Measurements from ENCODE around the gene ZNF746. TPM values are rescaled to one million over a fixed set of nuclear protein-coding genes. Genes with fewer than 3 reads are reported as not detected.

ZNF746 gene
- total RNA-seq, 1 experiment from 2014 or later: 17.1 TPM

DNA sequence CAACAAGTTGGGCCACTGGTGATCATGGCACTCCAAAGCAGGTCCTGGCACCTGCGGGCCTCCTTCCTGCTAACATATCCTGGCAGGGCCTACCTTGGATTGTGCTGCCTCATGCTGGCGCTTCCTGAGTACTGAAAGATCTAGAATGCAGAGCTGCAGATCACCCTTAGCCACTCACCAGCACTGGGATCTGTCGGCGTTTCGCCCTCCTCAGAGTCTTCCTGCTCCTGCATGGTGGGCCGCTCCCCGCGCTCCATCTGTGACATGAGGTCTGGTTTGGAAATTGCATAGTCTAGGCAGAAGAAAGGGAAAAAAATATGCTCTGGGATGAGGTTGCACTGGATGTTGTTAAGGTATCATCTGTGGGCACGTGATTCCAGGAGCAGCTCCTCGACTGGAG, 46.8 kb downstream of the ZNF746 start (continued):
- TF ChIP-seq ZNF425 (CRISPR knock-in tag; conservative IDR thresholded peaks at IDR 0.05): no peak

DNA sequence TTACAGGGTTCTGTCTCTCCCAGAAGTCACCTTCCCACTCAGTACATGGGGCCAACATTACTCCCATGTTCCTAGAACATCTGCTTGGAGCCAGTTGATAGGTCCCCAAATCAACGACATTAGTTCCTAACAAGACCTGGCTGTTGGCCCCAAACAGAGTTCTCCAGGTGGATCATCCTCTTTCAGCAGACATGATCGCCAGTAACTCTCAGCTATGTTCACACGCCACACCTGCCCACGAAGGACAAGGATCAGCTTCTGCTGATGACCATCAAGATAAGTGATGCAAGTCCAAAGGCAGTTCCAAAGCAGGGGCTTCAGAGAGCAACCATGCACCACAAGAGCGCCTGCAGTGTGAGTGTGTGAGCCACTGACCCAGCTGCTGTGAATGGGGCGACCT, 47.7 kb downstream of the ZNF746 start:
- H3K9me3 Mint-ChIP-seq: no peaks in the 10 kb centered on the region
- H3K4me3 Mint-ChIP-seq: no peak overlapping the region
- H3K27ac Mint-ChIP-seq: no peak overlapping the region
- H3K36me3 Mint-ChIP-seq: peaks cover 27% of the 10 kb centered on the region
- ChIA-PET POLR2A (no interaction called here), CTCF (no interaction called here)
- no peak for TF ChIP-seq NFE2L1 (CRISPR knock-in tag; IDR thresholded peaks at IDR 0.05)
- no peak for TF ChIP-seq IRF1 (CRISPR knock-in tag; IDR thresholded peaks at IDR 0.05)
- no peak for TF ChIP-seq ZNF423 (CRISPR knock-in tag; IDR thresholded peaks at IDR 0.05)
- no peak for TF ChIP-seq NR1H2 (CRISPR knock-in tag; IDR thresholded peaks at IDR 0.05)
- ATAC-seq (no peak), DNase-seq (ENCODE audit: low spot score) (no peak)
- H3K4me1 Mint-ChIP-seq: no peaks in the 10 kb centered on the region
- no peaks in the 10 kb centered on the region for H3K27me3 Mint-ChIP-seq (ENCODE audit: low read depth)

GRCh38 chr7:149448961-149449360, 48.6 kb downstream of the ZNF746 start:
- H3K4me1 Mint-ChIP-seq: no peaks in the 10 kb centered on the region
- H3K27ac Mint-ChIP-seq: no peak overlapping the region
- H3K27me3 Mint-ChIP-seq (ENCODE audit: low read depth): no peaks in the 10 kb centered on the region
- H3K36me3 Mint-ChIP-seq: peaks cover 25% of the 10 kb centered on the region
- H3K9me3 Mint-ChIP-seq: no peaks in the 10 kb centered on the region
- POLR2A ChIA-PET: no interaction called here
- H3K4me3 Mint-ChIP-seq: no peak overlapping the region
- ATAC-seq (no peak), DNase-seq (ENCODE audit: low spot score) (no peak)
- CTCF ChIA-PET: no interaction called here
- TF ChIP-seq ZNF219 (CRISPR knock-in tag; IDR thresholded peaks at IDR 0.05; ENCODE audit: borderline replicate concordance) (no peak), ZNF512 (CRISPR knock-in tag; IDR thresholded peaks at IDR 0.05; ENCODE audit: borderline replicate concordance) (no peak), NFATC4 (CRISPR knock-in tag; IDR thresholded peaks at IDR 0.05) (no peak), CREB1 (CRISPR knock-in tag; IDR thresholded peaks at IDR 0.05) (no peak), HMGA2 (CRISPR knock-in tag; IDR thresholded peaks at IDR 0.05) (no peak), SMAD4 (CRISPR knock-in tag; IDR thresholded peaks at IDR 0.05) (no peak), NFYB (CRISPR knock-in tag; conservative IDR thresholded peaks at IDR 0.05; ENCODE audit: low read depth) (no peak), ZNF416 (CRISPR knock-in tag; IDR thresholded peaks at IDR 0.05) (no peak), CDX4 (CRISPR knock-in tag; IDR thresholded peaks at IDR 0.05; ENCODE audit: borderline replicate concordance) (no peak), ARID4B (CRISPR knock-in tag; IDR thresholded peaks at IDR 0.05; ENCODE audit: borderline replicate concordance) (no peak)
- TF ChIP-seq, protein P1, sequence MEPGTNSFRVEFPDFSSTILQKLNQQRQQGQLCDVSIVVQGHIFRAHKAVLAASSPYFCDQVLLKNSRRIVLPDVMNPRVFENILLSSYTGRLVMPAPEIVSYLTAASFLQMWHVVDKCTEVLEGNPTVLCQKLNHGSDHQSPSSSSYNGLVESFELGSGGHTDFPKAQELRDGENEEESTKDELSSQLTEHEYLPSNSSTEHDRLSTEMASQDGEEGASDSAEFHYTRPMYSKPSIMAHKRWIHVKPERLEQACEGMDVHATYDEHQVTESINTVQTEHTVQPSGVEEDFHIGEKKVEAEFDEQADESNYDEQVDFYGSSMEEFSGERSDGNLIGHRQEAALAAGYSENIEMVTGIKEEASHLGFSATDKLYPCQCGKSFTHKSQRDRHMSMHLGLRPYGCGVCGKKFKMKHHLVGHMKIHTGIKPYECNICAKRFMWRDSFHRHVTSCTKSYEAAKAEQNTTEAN (CRISPR knock-in tag; IDR thresholded peaks at IDR 0.05): no peak
- TF ChIP-seq, protein P2, sequence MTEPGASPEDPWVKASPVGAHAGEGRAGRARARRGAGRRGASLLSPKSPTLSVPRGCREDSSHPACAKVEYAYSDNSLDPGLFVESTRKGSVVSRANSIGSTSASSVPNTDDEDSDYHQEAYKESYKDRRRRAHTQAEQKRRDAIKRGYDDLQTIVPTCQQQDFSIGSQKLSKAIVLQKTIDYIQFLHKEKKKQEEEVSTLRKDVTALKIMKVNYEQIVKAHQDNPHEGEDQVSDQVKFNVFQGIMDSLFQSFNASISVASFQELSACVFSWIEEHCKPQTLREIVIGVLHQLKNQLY (CRISPR knock-in tag; IDR thresholded peaks at IDR 0.05): no peak
- TF ChIP-seq, protein P3, sequence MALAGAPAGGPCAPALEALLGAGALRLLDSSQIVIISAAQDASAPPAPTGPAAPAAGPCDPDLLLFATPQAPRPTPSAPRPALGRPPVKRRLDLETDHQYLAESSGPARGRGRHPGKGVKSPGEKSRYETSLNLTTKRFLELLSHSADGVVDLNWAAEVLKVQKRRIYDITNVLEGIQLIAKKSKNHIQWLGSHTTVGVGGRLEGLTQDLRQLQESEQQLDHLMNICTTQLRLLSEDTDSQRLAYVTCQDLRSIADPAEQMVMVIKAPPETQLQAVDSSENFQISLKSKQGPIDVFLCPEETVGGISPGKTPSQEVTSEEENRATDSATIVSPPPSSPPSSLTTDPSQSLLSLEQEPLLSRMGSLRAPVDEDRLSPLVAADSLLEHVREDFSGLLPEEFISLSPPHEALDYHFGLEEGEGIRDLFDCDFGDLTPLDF (CRISPR knock-in tag; IDR thresholded peaks at IDR 0.05): no peak
